Mesothelial cell of epicardium (in vitro differentiated cells): Measurements from ENCODE around the gene TRIM46. TPM values are rescaled to one million over a fixed set of nuclear protein-coding genes. Genes with fewer than 3 reads are reported as not detected.
"Not testable (repeated sequence)": the region's sequence is repeated elsewhere in the genome, so short reads cannot be mapped to it uniquely, and the experiment has no call there.

Experiments used
- DNase-seq, 2 experiments: peaks; one replicate each; pipeline ENCODE4 v3.0.0; 2021; ENCODE audit warnings: low spot score in 2 of 2; ENCODE audit not compliant: unreplicated experiment in 2 of 2
- H3K27ac Mint-ChIP-seq: 2 replicates; pipeline ENCODE4 v1.8.0; 2021; ENCODE audit warnings: mixed read lengths
- H3K27me3 Mint-ChIP-seq: 2 replicates; pipeline ENCODE4 v1.8.0; 2021; ENCODE audit warnings: low read depth, mixed read lengths
- H3K36me3 Mint-ChIP-seq: 2 replicates; pipeline ENCODE4 v1.8.0; 2021; ENCODE audit warnings: mixed read lengths
- H3K4me1 Mint-ChIP-seq: 2 replicates; pipeline ENCODE4 v1.8.0; 2021; ENCODE audit warnings: mixed read lengths
- H3K4me3 Mint-ChIP-seq: 2 replicates; pipeline ENCODE4 v1.8.0; 2021; ENCODE audit warnings: mild to moderate bottlenecking, moderate library complexity, mixed read lengths
- H3K9me3 Mint-ChIP-seq: 2 replicates; pipeline ENCODE4 v1.8.0; 2021; ENCODE audit warnings: mixed read lengths
- total RNA-seq: library from RNA; stranded (reverse); gene quantifications from 3 replicates; pipeline ENCODE4 v1.2.1, GENCODE V29; 2021
- TF ChIP-seq, protein P1 (sequence below): fragments of 200-600 bp; sonication (generic); IDR thresholded peaks from one replicate; pipeline ENCODE4 v1.5.0; 2021; ENCODE audit warnings: antibody characterized with exemption; ENCODE audit not compliant: unreplicated experiment

TRIM46 gene
- total RNA-seq, 1 donor from 2014 or later, result 6.3 TPM

- Mint-ChIP-seq H3K27ac (no peak overlapping the region), H3K4me3 (no peak overlapping the region), H3K4me1 (peaks cover 2% of the 10 kb centered on the region), H3K27me3 (peaks cover 21% of the 10 kb centered on the region), H3K36me3 (no peaks in the 10 kb centered on the region), H3K9me3 (no peaks in the 10 kb centered on the region)
- DNase-seq, result no peak
- TF ChIP-seq, protein P1, sequence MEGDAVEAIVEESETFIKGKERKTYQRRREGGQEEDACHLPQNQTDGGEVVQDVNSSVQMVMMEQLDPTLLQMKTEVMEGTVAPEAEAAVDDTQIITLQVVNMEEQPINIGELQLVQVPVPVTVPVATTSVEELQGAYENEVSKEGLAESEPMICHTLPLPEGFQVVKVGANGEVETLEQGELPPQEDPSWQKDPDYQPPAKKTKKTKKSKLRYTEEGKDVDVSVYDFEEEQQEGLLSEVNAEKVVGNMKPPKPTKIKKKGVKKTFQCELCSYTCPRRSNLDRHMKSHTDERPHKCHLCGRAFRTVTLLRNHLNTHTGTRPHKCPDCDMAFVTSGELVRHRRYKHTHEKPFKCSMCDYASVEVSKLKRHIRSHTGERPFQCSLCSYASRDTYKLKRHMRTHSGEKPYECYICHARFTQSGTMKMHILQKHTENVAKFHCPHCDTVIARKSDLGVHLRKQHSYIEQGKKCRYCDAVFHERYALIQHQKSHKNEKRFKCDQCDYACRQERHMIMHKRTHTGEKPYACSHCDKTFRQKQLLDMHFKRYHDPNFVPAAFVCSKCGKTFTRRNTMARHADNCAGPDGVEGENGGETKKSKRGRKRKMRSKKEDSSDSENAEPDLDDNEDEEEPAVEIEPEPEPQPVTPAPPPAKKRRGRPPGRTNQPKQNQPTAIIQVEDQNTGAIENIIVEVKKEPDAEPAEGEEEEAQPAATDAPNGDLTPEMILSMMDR, result no peak
Measured at GRCh38 chr1:155145491-155145890, 28.2 kb upstream of the TRIM46 start.

- H3K4me3 Mint-ChIP-seq, result not testable (repeated sequence)
Measured at GRCh38 chr1:155155996-155156643, 17.5 kb upstream of the TRIM46 start.

DNA sequence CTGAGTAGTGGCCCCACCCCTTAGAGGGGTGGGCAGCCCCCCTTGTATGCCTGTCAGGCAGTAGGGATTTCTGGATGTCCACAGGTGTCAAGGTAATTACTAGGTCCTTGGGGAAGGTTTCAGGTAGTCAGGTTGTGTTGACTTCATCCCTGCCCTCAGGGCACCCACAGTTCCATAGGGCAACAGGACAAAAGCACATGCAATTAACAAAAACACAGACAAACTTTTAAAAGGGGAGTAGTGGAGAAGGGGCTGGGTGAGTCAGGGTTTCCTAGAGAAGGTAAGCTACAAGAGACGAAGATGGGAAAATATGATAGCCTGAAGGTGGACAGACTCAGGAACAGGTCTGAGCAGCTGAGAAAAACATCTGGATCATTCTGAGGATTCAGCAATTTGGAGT, 14.7 kb upstream of the TRIM46 start:
- TF ChIP-seq, protein P1, result no peak
- no peak for DNase-seq
- Mint-ChIP-seq H3K9me3 (peaks cover 10% of the 10 kb centered on the region), H3K27me3 (peaks cover 9% of the 10 kb centered on the region), H3K36me3 (no peaks in the 10 kb centered on the region), H3K4me3 (no peak overlapping the region), H3K4me1 (no peaks in the 10 kb centered on the region), H3K27ac (no peak overlapping the region)

More at GRCh38 chr1:155155996-155156643, 17.5 kb upstream of the TRIM46 start:
- H3K9me3 Mint-ChIP-seq, H3K4me1 Mint-ChIP-seq, H3K27ac Mint-ChIP-seq, H3K36me3 Mint-ChIP-seq, DNase-seq: not testable (repeated sequence)
- peaks cover 14% of the 10 kb centered on the region for H3K27me3 Mint-ChIP-seq

- H3K4me1 Mint-ChIP-seq, result no peaks in the 10 kb centered on the region
- H3K4me3 Mint-ChIP-seq, result no peak overlapping the region
- DNase-seq, result no peak
- TF ChIP-seq, protein P1, result no peak
- H3K27me3 Mint-ChIP-seq, result peaks cover 4% of the 10 kb centered on the region
- no peaks in the 10 kb centered on the region for H3K36me3 Mint-ChIP-seq
- no peak overlapping the region for H3K27ac Mint-ChIP-seq
- peaks cover 7% of the 10 kb centered on the region for H3K9me3 Mint-ChIP-seq
Measured at GRCh38 chr1:155160128-155160527, 13.5 kb upstream of the TRIM46 start.

GRCh38 chr1:155162631-155163030, 11.0 kb upstream of the TRIM46 start:
- H3K4me1 Mint-ChIP-seq, H3K36me3 Mint-ChIP-seq, DNase-seq, H3K4me3 Mint-ChIP-seq, H3K27ac Mint-ChIP-seq, H3K27me3 Mint-ChIP-seq, H3K9me3 Mint-ChIP-seq: not testable (repeated sequence)

- not testable (repeated sequence) for H3K9me3 Mint-ChIP-seq, H3K27me3 Mint-ChIP-seq, H3K4me3 Mint-ChIP-seq, H3K36me3 Mint-ChIP-seq, H3K4me1 Mint-ChIP-seq, DNase-seq, H3K27ac Mint-ChIP-seq
Measured at GRCh38 chr1:155163785-155164184, 9.9 kb upstream of the TRIM46 start.

GRCh38 chr1:155164625-155165024, 9.0 kb upstream of the TRIM46 start:
- not testable (repeated sequence) for H3K27me3 Mint-ChIP-seq, H3K36me3 Mint-ChIP-seq, DNase-seq, H3K27ac Mint-ChIP-seq, H3K4me3 Mint-ChIP-seq, H3K9me3 Mint-ChIP-seq, H3K4me1 Mint-ChIP-seq

- no peaks in the 10 kb centered on the region for H3K27me3 Mint-ChIP-seq
- H3K27ac Mint-ChIP-seq, result no peak overlapping the region
- TF ChIP-seq, protein P1, result no peak
- H3K36me3 Mint-ChIP-seq, result peaks cover 8% of the 10 kb centered on the region
- no peak for DNase-seq
- peaks cover 6% of the 10 kb centered on the region for H3K4me1 Mint-ChIP-seq
- H3K9me3 Mint-ChIP-seq, result no peaks in the 10 kb centered on the region
- no peak overlapping the region for H3K4me3 Mint-ChIP-seq
Measured at GRCh38 chr1:155166051-155166470, 7.6 kb upstream of the TRIM46 start.
